ENCODE data around the gene ODF4.

DNA sequence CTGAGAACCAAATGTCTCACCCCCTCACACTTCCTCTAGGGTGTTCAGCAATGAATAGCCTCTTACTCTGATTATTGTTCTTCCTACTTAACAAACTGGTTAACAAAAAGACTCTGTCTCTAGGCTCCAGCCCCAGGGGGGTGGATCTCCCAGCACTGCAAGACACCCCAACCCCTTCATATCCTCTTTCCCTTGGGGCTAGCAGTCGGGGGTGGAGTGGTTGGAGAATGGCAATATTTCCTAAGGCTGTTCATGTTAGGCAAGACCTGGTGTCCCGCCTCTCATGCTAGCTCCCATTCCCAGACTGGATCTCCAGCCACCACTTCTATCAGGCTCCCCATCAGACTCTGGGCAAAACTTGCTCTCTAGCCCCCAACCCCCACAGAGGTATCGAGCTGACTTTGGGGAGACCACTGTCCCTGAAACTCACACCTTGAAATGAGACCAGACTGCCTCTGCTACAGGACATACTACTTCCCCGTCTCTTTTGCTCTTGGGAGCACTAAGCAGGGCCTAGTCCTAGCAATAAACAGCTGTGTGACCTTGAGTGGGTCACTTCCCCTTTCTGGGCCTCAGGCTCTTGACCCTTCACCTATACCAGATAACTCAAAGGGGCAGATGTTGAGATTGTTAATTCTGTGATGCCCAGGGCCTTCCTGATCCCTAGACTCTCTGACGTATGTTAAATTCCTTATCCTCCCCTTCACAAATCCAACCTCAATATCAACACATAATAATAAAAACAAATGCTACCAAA lies 46.8 kb upstream of the ODF4 start:
- no peak for TF ChIP-seq EZH2phosphoT487 (IDR thresholded peaks at IDR 0.05; ENCODE audit: insufficient read depth, low read depth)
- TF ChIP-seq EZH2 (IDR thresholded peaks at IDR 0.05; ENCODE audit: insufficient read depth, poor library complexity, severe bottlenecking) = no peak

All from GM23248 (cell line).